Left kidney (tissue), 2 donors: ENCODE measurements around the gene CYLD. TPM values are rescaled to one million over a fixed set of nuclear protein-coding genes. Genes with fewer than 3 reads are reported as not detected.

ENCODE experiments used
- DNase-seq: peaks from one replicate; pipeline ENCODE4 v3.0.0-alpha.2; 2013
- polyA plus RNA-seq: library from polyadenylated mRNA; unstranded; fragments of 120-200 nt; gene quantifications from one replicate; pipeline ENCODE4 v1.2.1, GENCODE V29; 2013; ENCODE audit not compliant: insufficient read length

The CYLD gene
- polyA plus RNA-seq, 1 donor: 31.2 TPM

DNA sequence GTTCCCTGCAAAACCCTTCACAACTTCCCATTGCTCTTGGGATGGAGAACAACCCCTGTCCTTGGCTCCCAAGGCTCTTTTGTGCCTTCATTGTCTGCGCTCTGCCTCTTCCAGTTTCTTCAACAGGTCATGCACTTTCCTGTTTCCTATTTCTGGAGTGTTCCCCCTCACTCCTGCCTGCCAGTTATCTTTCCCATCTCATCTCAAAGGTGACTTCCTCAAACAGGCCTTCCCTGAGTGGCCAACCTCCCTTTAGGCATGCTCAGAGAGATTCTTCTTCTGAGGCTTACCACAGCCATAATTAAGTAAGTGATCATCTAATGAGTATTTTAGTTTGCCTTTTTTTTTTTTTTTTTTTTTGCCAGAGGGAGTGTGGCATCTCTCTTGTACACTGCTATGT is 2.9 kb upstream of the CYLD start:
- no peak for DNase-seq

DNA sequence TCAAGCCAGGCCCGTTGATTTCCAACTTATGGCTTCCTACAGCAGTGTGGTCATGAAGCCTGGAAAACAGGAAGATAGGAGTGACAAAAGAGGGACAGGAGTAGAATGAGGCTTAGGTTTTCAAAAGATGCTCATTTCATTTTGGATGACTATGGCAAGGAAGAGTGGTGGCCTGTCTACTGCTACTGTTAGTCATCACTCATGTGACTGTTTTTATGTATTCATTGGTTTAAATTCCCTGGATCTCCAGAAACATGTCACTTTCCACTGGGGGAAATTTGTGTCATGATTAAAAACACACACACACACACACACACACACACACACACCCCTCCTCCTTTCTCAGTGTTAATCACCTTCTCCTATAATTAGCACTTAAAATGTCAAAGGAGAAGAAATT is 1.1 kb upstream of the CYLD start:
- no peak for DNase-seq

DNA sequence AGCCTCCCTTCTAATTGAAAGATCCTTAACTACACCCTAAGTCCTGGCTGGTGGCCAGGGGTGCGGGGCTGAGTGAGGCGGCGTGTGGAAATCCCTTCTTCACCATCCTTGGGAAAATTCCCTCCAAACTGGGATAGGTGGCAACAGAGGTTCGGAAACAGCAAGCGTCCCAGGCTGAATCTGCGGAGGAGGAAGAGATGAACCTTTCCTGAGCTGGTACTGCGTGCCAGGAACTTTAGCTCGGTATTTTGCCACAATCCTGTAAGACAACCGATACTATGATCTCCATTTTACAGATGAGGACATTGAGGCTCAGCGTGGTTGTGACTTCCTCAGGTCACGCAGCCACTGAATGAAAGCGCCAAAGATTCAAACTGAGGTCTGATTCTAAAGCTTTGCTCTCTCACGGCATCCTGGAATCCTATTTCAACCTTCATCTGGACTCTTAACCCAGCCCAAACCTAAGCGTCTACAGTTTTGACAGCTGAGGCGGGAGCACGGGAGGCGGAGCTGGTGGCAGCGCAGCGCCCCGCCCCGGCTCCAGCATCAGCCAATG is 583 bp upstream of the CYLD start:
- no peak for DNase-seq

DNA sequence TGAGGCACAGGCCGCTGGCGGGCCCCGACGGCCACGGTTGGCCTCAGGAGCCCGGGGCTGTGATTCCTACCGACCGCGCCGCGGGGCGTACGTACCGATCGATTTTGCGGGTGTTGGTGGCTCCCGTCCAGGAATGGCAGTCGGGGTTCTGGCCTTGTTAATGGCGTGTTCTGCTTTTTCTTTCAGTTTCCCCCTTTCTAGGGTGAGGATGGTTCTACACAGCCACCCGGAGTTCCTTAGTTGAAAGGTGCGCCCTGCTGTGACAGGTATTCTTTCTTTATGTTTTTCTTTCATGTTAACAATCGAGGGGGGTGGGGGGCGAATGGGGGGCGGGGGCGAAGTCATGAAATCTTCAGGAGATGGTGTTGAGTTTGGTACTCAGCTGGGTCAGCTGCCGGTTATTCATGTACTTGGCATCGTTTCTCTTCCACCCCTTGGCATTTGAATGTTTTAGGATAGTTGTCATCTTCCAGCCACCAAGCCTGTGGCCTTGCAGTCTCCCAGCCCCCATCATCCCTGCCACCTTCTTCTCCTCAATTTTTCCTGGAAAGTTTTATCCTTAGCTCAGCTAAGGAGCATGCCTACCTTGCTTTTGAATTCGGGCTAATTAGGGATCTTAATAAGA is 802 bp downstream of the CYLD start:
- no peak for DNase-seq

DNA sequence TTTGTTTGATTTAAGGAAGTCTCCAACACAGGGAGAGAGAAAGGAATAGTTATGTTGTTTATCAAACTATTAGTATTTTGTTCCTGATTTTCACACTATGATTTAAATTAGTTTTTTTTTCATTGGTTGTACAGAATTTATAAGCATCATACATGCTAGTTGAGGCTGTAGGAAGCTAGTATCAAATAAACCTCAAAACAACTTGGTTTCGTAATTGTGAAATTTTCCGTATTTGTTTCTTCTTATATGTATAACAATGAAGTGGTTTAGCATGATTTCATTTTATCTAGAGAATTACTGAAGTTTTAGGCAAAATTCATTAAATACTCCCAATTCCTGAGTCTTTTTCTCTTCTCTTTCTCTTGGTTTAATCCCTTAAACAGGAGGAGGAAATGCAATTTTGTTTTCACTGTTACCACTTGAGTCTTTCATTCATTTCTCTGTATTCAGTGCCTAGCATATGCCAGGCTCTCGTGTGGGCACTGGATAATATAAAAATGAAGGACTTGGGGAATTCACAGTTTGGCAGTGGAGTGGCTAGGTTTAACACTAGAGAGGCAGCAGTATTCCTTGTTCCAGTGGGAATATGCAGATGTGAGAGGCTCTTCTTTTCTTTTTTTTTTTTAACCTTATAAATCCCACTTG is 1.8 kb downstream of the CYLD start:
- DNase-seq: no peak

DNA sequence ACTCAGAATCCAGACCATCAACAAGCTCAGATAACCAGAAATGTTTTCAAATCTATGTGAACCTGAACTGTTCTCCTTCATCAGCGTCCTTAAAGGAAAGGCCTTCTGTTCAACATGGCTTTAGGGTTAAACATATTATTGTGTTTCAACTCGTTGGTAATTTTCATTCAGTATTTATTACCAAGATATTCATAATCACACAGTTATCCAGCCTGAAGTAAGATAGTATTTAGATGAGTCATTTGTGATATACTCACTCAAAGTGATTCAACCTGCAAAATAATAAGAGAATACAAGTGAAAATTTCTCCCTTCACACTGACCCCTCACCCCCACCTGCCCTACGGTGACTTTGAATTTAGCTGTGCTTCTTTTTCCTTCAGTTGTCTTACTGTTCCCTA is 3.0 kb downstream of the CYLD start:
- DNase-seq: no peak

DNA sequence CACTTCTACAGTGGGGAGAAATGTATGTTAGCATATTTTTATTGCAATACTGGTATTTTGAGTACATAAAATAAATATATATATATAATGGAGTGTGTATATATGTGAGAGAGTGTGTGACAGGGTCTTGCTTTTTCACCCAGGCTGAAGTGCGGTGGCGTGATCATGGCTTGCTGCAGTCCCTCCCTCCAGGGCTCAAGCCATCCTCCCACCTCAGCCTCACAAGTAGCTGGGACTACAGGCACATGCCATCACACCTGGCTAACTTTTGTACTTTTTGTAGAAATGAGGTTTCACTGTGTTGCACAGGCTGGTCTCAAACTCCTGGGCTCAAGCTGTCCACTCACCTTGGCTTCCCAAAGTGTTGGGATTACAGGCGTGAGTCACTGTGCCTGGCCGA is 4.1 kb downstream of the CYLD start:
- no peak for DNase-seq

DNA sequence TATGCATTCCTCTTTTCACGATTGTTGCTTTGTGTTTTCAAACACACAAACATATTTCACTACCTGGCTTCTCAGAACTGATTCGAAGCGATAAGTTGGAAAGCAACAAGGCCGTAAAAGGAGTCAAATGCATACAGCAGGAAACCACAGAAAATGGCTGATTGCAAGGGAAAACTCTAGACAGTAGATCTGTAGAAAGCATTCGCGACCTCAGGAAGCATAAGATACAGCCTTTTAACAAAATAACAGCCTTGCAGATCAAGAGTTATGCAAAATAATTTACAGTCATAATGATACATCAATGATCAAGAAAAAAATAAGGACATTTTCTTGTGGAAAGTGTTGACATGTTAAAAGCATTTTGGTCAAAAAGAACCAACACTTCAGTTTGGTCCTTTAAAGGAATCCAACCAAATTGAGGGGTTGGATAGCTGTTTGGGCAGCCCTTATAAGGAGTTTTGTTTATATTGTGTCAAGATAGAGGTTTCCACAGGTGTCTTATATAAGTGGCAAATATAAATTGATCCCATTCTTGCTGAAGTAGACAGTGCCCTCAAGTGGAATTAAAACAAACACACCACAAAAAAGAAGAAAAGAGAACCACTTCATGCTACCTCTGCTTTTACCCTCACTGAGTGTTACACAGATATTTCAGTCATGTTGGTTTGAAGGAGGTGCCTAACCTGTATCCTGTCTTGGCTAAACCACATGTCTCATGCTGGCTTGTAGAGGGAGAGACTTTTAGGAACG is 5.5 kb downstream of the CYLD start:
- peak; percentile 43 for DNase-seq

DNA sequence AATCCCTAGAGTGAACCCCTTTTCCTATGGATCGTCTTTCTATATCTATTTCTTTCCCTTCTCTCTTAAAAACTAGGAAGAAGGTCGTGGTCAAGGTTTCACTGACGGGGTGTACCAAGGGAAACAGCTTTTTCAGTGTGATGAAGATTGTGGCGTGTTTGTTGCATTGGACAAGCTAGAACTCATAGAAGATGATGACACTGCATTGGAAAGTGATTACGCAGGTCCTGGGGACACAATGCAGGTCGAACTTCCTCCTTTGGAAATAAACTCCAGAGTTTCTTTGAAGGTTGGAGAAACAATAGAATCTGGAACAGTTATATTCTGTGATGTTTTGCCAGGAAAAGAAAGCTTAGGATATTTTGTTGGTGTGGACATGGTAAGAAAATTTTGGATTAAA is 9.6 kb downstream of the CYLD start:
- no peak for DNase-seq

DNA sequence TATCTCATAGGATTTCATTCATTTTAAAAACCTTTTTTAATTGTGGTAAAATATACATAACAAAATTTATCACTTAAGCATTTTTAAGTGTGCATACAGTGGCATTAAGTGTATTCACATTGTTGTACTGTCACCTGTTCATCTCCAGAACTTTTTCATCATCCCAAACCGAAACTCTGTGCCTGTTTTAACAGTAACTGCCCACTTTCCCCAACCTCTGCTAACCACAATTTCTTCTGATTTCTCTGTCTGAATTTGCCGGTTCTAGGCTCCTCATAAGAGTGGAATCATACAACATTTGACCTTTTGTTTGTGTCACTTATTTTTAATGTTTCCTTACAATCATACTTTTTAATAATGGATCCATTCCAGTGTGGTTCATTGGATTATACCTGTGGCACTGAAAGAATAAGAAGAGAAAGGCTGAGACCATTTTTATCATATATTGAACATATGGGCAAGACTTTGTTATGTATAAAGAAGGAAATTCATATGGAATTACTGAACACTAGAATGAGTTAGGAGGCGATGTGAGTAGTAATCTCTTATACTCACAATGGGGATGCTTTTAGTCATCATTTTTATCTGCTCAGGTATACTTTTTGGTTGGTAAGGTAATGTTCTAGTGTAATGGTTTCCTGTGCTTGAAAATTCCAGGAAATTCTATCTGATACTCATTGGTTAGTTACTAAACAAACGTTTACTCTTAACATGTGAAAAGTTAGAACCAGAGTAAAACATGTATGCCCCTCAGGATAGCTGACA is 10.8 kb downstream of the CYLD start:
- no peak for DNase-seq

DNA sequence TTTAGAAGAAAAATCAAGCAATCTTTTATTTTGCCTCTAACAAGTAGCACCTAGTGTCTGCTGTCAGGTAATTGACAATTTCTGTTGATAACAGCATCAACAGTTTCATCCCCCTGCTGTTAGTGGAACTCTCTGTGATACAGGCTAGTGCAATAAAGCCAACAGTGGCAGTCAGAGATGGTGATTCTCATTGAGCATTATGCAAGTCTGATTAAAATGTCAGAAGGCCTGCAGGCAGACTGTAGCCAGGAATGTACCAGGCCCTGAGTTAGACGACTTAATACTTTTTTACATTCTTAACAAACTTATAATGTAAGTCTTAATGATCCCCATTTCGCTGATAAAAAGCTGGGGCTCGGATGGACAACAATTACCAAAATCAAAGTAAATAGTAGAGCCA is 14.6 kb downstream of the CYLD start:
- DNase-seq: no peak

DNA sequence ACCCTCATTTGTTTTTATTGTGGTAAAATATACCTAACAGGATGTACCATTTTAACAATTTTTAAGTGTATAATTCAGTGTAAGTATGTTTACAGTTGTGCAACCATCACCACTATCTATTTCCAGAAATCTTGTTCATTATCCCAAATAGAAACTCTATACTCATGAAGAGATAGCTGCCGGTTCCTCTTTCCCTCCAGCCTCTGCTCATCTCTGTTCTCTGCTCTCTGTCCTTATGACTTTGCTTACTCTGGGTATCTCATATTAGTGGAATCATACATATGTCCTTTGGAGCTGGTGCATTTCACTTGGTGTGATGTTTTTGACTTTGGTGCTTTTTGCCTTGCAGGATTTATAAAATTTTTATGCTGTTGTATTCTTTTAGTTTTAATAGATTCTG is 19.4 kb downstream of the CYLD start:
- no peak for DNase-seq

DNA sequence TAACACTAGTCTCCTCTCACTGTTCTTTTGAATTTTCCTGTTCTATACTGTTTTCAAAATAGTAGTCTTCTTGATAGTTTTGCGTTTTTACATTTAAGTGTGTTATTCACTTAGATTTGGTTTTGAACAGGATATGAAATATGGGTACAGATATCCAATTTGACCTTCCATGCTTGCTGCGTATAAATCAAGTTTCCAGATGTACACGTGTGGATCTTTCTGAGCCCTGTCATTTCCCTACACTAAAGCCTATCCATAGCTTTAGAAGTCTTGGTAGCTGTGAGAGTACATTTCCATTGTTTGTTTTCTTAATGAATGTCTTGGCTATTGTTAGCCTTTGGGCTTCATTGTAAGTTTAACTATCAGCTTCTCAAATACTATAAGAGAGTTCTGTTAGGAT is 20.4 kb downstream of the CYLD start:
- no peak for DNase-seq

DNA sequence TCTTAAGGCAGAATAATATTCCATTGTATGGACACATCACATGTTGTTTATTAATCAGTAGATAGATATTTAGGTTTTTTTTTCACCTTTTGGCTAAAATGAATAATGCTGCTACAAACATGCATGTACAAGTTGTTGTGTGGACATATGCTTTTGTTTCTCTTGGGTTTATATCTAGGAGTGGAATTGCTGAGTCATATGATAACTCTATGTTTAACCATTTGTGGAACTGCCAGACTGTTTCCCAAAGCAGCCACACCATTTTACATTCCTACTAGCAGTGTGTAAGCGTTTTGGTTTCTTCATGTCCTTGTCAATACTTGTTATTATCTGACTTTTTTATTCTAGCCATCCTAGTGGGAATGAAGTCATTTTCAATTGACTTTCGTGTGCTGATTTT is 21.3 kb downstream of the CYLD start:
- DNase-seq: no peak

DNA sequence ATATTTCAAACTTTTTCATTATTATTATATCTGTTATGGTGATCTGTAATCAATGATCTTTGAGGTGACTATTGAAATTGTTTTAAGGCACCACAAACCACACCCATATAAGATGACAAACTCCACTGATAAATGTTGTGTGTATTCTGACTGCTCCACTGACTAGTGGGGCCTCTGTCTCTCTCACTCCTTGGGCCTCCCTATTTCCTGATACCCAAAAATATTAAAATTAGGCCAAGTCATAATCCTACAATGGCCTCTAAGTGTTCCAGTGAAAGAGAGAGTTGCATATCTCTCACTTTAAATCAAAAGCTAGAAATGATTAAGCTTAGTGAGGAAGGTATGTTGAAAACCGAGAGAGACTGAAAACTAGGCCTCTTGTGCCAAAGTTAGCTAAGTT is 23.4 kb downstream of the CYLD start:
- no peak for DNase-seq

DNA sequence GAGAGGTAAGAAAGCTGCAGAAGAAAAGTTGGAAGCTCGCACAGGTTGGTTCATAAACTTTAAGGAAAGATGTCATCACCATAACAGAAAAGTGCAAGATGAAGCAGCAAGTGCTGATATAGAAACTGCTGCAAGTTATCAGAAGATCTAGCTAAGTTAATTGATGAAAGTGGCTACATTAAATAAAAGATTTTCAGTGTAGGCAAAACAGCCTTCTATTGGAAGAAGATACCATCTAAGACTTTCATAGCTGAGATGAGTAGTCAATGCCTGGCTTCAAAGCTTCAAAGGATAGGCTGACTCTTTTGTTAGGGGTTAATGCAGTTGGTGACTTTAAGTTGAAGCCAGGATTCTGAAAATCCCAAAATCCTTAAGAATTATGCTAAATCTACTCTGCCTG is 24.0 kb downstream of the CYLD start:
- no peak for DNase-seq

DNA sequence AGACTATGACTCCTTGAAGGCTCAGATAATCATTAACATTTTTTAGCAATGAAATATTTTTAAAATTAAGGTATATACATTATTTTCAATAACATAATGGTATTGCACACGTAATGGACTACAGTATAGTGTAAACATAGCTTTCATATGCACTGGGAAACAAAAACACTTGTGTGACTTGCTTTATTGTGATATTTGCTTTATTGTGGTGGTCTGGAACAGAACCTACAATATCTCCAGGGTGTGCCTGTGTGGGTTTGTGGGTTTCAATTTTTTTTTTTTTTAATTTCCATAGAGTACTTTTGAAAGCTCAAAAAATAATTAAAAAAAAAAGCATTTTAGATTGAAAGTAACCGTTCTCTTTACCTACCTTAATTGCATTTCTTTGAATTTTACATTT is 25.3 kb downstream of the CYLD start:
- DNase-seq: no peak

DNA sequence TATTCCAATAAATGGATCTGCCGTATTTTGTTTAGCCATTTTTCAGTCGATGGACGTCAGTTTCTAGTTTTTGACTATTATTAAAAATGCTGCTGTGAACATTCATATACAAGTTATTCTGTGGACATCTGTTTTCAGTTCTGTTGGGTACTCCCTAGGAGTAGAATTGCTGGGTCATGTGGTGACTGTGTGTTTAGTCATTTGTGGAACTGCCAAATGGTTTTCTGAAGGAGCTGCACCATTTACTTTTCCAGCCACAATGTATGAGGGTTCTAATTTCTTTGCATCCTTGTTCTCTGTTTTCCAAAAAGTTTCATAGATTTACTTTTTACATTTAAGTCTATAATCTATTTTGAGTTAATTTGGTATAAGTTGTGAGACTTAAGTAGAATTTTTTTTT is 29.5 kb downstream of the CYLD start:
- no peak for DNase-seq

DNA sequence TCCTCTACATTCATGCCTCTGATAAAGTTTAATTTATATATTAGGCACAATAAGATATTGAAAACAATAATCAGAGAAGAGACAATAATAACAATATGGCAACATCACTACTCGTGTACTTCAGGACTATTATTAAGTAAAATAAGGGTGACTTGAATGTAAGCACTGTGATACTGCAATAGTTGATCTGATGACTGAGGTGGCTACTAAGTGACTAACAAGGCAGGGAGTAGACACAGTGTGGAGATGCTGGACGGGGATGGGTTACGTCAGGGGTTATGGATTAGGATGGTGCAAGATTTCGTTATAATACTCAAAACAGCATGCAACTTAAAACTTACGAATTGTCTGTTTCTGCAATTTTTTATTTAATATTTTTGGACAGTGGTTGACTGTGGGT is 32.5 kb downstream of the CYLD start:
- no peak for DNase-seq

DNA sequence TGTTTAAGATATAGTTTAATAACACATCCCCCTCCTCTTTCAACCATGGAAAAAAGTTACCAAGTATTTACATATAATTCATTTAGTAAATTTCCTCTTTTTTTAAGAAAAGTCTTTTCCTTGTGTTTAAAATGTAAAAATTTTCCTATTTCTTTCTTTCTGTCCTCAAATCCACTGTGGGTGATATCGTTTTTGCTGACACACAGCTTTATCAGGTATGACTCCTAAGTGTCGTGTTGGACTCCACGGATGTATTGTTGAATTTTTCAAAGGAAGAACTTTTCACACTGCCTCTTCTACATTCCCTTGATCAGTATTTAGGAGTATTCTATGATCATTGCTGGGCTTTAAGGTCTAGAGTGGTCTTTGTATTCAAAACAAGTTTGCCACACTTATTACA is 33.1 kb downstream of the CYLD start:
- no peak for DNase-seq

DNA sequence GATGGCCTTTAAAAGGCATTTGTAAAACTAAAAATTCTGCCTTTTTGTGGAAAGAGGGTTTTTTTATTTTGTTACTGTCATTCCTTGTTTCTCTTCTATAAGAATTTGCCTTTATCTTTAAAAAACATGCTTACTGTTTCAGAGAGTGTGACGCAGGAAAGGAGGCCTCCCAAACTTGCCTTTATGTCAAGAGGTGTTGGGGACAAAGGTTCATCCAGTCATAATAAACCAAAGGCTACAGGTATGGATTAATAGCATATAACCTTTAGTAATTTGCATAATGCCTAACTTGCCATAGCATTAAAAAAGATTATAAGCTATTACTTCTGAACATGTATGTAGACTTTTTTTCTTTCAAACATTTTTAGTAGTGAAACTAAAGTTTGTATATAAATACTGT is 34.2 kb downstream of the CYLD start:
- no peak for DNase-seq

DNA sequence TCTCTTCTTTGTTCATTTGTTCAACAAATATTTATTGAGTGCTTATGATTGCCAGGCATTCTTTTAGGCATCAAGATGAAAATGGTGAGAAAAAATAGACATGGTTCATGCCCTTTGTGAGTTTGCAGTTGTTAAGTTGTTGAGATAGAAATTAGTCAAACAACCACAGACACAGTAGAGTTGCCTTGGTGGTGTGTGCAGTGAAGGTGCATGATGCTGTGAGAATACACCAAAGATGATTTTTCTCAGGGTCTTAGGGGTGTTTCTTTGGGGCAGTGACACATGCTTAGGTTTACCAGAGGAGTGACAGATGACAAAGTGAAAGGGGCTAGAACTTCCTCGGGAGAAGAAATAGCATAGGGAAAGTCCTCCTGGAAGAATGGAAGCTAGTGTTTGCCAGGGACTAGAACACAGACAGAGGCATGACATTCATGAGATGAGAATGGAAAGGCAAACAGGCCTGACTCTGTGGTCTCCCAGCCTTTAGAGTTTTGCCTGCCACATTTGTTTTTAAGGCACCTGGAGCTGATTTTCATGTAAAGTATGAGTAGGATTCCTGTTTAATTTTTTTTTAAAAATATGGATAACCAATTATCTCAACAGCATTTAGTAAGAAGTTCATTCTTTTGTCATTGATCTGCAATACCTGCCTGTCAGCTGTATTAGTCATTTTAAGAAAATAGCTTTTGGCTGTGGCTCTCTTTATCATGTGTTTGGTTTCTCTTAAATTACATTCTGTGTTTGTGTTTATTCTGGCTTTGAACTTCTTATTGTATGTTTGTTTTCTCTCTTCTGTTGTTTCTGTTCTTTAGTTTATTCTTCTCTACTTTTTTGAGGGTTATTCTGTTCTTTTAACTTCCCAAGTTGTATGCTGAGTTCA is 36.6 kb downstream of the CYLD start:
- DNase-seq: no peak
